Eye (tissue), 1 donor: Measurements from ENCODE around the gene ACO2.
A peak's percentile ranks its signal among the peaks of the same experiment; 100 is the strongest.

Source experiments
- DNase-seq: peaks from one replicate; pipeline ENCODE4 v3.0.0-alpha.2; 2015

Gene ACO2

GRCh38 chr22:41524809-41525449 is 56.0 kb downstream of the ACO2 start:
- no peak for DNase-seq

DNA sequence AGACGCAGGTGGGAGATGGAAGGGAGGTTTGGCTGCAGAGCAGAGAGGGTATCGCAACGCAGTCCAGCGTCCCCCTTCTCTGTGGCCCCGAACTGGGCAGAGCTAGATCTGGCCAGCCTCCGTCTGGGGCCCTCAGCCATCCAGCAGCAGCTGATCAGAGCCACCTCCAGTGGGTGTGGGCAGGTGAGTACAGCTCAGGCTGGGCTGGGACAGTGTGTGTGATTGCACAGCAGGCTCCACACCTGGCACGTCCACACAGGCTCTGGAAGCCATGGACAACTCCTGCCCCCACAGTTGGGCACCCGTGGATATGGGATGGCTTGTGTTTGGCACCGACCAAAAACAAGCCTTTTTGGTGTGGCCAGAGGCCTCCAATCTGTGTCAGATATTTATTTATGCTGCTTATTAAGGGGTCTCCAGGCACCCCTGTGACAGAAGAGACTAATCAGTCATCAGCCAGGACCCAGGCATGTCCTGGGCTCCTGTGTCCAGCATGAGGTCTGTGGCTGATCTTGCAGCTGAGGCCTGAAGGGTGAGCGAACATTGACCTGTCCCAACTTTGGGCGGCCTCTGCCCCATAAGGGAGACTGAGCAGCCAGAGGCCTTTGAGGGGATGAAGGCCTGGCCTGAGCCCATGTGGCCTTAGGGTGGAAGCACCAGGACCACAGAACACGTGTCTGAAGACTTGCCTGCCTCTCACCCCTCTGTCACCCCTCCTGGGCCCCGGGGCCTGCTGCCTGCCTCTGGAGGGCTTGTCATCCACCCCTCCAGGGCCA is 56.7 kb downstream of the ACO2 start:
- DNase-seq = no peak

- DNase-seq = no peak
These were observed 57.4 kb downstream of the ACO2 start for GRCh38 chr22:41526226-41526829.

- DNase-seq = no peak
These were observed 58.2 kb downstream of the ACO2 start for GRCh38 chr22:41526830-41527799.

DNA sequence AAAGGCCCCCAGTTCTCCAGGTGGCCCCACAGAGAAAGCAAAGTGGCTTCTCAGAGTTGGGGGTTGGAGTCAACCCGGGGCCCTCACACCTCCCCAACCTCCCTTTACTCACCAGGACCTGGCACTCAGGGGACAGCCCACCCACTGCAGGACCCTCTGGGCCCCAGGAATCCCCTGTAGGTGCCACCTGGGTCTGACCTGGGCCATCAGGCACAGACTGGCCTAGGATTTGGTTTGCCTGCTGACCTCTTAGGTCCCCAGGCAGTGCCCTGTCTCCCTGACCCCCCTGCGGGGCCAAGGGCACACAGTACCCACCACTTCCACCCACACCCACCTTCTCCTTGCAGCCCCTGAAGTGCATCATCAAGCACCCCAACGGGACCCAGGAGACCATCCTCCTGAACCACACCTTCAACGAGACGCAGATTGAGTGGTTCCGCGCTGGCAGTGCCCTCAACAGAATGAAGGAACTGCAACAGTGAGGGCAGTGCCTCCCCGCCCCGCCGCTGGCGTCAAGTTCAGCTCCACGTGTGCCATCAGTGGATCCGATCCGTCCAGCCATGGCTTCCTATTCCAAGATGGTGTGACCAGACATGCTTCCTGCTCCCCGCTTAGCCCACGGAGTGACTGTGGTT is 59.3 kb downstream of the ACO2 start:
- DNase-seq = no peak

- no peak for DNase-seq
These were observed 60.1 kb downstream of the ACO2 start for GRCh38 chr22:41528938-41529561.

DNA sequence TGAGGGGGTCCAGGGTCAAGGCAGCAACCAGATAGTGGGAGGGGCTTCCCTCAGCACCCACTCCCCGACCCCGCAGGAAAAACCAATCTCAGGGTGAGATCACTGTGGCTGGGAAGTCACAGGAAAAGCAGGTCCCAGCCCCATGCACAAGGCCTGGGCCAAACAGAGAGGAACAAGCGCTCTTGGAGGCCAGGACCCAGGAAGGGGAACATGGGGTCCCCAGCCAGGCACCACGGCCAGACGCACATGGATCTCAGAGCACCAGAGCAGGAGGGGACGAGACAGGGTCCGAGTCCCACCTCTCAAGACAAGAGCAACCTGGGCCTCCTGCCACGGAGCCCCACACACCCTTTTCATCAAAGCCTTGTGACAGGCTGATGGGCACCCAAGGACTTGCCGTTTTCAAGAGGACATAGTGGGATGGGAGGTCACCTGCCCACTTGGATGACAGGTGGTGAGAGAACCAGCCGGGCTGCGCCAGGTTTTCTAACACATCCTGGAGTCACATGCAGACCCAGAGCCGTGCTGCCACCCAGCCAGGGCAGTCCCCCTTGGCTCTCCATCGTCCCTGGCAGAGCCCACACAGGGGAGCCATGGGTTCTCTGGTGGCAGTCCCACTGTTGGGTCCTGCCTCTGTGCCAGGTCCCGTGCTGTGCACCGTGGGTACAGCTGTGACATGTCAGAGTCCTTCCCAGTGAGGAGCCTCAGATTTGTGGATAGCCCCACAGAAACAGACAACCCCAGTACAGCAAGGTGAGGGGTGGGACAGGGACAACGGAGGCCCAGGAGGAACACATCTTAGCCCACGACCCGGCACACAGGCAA is 62.2 kb downstream of the ACO2 start:
- DNase-seq = no peak

- DNase-seq = peak; percentile 80
These were observed 63.0 kb downstream of the ACO2 start for GRCh38 chr22:41531715-41532477.

DNA sequence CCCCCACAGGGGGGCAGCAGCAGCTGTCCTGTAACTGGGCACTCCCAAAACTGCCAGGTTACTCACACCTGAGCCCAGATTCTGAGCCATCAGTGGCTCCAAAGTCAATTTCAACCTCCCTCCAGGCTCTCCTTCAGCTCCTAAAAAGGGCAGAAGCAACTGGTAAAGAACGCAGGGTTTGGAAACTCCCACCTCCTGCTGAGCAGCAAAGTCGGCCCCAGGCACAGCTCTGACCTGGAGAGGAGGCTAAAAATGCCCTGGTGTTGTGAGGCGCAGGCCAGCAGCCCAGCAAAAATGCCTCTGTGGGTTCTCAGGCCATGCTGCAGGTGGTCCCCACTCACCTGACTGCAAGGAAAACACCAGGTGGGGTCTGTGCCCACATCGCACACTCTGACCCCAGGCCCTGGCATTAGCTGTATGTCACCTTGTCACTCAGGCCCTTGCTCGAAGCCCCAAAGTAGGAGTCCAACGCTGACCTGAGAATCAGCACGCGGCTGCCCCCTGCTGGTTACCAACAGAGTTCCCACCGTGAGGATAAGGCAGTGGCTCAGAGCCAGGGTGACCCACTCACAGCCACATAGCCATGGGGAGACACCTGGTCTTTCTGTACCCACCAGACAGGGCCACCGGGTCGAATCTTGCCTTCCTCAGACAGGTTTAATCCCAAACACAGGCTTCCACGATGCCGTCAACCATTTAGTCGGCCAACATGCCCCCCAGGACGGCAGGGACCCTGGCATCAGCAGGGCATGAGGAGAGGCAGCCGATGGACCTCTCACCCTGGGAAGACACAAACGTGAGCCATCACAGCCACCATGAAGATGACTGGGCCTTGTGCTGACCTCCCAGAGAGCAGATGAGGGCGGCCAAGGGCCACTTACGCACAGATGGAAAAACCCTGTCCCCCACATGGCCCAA is 64.2 kb downstream of the ACO2 start:
- DNase-seq = peak; percentile 84

GRCh38 chr22:41534219-41534618 is 65.3 kb downstream of the ACO2 start:
- DNase-seq = no peak

- no peak for DNase-seq
These were observed 66.3 kb downstream of the ACO2 start for GRCh38 chr22:41535244-41535643.

DNA sequence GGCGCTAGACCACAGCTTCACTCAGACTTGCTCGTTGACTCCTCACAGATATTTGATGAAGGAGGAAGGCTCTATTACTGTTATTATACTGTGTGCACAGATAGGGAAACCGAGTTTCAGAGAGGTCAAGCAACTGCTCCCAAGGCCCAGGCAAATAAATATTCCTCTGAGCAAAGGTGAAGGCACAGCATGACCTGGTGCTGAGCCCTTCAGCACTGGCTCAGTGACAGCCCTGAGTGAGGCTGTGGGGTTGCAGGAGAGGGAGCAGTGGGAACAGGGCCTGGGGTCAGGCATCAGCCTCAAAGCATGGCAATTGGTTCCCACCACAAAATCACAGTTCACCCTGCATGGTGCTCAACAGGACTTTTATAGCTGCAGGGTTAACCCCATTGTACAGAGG is 68.3 kb downstream of the ACO2 start:
- DNase-seq = no peak

- no peak for DNase-seq
These were observed 69.7 kb downstream of the ACO2 start for GRCh38 chr22:41538583-41538982.

DNA sequence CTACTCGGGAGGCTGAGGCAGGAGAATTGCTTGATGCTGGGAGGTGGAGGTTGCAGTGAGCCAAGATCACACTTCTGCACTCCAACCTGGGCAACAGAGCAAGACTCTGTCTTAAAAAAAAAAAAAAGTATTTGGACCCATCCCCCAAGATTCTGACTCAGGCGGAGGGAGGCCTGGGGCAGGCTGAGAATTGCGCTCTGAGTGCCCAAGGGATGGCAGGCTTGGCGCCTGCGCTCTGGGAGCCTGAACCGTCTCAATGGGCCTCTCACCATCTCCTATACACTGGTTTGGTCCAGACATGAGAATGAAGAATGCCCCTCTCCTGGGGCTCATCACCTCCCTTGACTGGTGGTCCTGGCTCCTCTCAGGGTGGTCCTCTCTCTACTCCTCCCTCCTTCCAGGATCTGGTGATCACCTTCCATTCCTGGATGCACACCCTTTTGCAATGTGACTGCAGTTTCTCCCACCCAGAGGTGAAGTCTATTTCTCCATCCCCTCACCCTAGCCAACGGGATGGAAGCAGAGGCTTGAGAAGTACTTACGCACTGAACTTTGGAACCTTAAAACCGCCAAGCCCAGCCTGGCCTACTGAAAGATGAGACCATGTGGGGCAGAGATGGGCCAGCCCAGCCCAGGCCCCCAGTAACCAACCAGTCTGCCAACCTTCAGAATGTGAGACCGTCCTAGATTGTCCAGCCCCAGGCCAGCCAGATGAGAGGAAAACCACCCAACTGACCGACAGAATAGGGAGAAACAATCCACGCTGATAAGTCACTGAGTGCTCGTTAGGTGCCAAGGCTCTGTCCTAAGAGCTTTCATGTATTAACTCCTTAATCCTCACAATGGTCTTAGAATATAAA is 70.5 kb downstream of the ACO2 start:
- no peak for DNase-seq

DNA sequence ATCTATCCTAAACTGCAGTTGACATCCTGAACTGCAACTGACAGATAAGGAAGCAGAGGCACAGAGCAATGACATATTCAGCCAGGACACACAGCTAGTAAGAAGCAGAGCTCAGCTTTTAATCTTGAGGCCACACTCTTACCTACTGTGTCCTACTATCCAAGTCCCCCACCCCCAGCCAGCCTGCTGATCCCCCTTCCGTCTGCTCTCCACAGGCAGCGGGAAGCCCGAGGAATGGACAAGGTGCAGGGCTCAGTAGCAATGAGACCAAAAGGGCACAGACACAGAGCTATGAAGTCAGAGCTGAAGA is 71.0 kb downstream of the ACO2 start:
- DNase-seq = no peak

GRCh38 chr22:41540365-41540764 is 71.4 kb downstream of the ACO2 start:
- no peak for DNase-seq

DNA sequence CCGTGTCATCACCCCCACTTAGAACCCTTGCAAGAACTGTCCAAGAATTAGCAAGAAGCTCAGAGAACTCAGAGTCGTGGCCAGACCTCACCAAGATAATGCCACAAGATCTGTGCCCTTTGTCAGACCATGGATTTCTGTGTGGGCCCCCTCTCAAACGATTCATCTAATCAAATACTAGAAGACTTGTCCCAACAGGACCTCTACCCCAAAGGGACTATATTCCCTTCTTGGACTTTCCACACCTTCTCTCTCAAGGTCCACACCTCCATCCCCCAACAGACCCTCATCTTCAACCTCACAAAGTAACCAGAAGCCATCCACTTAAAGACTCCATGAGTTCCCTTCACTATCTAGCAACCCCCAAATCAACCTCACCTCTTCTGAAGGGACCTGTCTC is 72.6 kb downstream of the ACO2 start:
- DNase-seq = no peak

- DNase-seq = no peak
These were observed 73.3 kb downstream of the ACO2 start for GRCh38 chr22:41542224-41542623.
